ENCODE results near the gene GLCCI1. TPM values are rescaled to one million over a fixed set of nuclear protein-coding genes. Genes with fewer than 3 reads are reported as not detected.

Gene GLCCI1
- 21.2 TPM for polyA plus RNA-seq (2012; ENCODE audit: insufficient read depth, insufficient read length, low read depth)

DNA sequence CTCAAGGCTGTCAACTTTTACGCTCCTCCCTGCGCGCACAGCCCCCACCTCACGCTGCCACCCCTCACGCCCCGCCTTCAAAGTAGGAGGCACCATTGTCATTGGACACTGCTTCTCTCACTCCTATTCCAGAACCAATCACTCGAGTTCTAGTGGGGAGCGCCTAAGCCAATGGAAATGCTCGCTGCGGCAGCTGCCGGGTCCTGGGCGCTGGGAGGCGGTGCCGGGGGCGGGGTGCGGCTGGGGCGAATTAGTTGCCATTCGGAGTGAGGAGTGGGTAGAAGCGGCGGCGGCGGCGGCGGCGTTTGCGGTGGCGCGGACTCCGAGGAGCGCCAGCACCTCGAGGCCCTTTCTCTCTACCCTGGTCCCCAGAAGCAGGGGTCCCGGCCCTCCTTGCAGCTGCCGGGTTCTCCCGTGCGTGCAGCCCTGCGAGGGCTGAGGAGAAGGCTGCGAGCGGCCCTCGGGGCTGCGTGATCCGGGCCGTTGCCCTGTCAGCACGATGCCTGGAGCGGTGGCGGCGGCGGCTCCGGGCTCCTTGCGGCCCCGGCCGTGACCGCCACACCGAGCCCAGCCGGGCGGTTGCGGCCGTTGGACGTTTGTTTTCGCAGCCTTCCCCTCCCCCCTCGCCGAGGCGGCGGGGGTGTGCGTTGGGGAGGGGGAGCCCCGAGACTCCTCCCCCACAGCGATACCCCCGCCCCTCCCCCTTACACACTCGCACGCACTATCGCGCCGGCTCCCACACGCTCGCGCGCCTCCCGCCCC, at the start of gene GLCCI1:
Gene GLCCI1, plus strand, starts transcription at position 253 of the 762 bp plus-strand sequence. CDS start 555 bp downstream, outside the sequence.
- TF ChIP-seq, protein P1, sequence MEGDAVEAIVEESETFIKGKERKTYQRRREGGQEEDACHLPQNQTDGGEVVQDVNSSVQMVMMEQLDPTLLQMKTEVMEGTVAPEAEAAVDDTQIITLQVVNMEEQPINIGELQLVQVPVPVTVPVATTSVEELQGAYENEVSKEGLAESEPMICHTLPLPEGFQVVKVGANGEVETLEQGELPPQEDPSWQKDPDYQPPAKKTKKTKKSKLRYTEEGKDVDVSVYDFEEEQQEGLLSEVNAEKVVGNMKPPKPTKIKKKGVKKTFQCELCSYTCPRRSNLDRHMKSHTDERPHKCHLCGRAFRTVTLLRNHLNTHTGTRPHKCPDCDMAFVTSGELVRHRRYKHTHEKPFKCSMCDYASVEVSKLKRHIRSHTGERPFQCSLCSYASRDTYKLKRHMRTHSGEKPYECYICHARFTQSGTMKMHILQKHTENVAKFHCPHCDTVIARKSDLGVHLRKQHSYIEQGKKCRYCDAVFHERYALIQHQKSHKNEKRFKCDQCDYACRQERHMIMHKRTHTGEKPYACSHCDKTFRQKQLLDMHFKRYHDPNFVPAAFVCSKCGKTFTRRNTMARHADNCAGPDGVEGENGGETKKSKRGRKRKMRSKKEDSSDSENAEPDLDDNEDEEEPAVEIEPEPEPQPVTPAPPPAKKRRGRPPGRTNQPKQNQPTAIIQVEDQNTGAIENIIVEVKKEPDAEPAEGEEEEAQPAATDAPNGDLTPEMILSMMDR (IDR thresholded peaks at IDR 0.05; ENCODE audit: low read depth, low read length), result no peak
- no peaks in the 10 kb centered on the region for H3K36me3 ChIP-seq
- H3K9me3 ChIP-seq, result no peaks in the 10 kb centered on the region
- peak; percentile 99 for DNase-seq
- H3K4me3 ChIP-seq (ENCODE audit: low read depth, low read length), result peak within 1 kb of the TSS; percentile 90
- no peaks in the 10 kb centered on the region; the same call in 1 of the 2 replicates for H3K4me1 ChIP-seq
- no peaks in the 10 kb centered on the region for H3K27me3 ChIP-seq

- Histone ChIP-seq H3K27me3 (no peaks in the 10 kb centered on the region), H3K36me3 (no peaks in the 10 kb centered on the region), H3K9me3 (no peaks in the 10 kb centered on the region), H3K4me3 (ENCODE audit: low read depth, low read length) (no peak overlapping the region), H3K4me1 (no peaks in the 10 kb centered on the region)
- DNase-seq, result no peak
- TF ChIP-seq, protein P1 (IDR thresholded peaks at IDR 0.05; ENCODE audit: low read depth, low read length), result no peak
These were observed 49.1 kb upstream of the GLCCI1 start for GRCh38 chr7:7919449-7919945.

- Histone ChIP-seq H3K36me3 (no peaks in the 10 kb centered on the region), H3K9me3 (no peaks in the 10 kb centered on the region), H3K4me3 (ENCODE audit: low read depth, low read length) (no peak overlapping the region), H3K27me3 (no peaks in the 10 kb centered on the region), H3K4me1 (no peaks in the 10 kb centered on the region)
- no peak for DNase-seq
- TF ChIP-seq, protein P1 (IDR thresholded peaks at IDR 0.05; ENCODE audit: low read depth, low read length), result no peak
These were observed 48.5 kb upstream of the GLCCI1 start for GRCh38 chr7:7920056-7920455.

DNA sequence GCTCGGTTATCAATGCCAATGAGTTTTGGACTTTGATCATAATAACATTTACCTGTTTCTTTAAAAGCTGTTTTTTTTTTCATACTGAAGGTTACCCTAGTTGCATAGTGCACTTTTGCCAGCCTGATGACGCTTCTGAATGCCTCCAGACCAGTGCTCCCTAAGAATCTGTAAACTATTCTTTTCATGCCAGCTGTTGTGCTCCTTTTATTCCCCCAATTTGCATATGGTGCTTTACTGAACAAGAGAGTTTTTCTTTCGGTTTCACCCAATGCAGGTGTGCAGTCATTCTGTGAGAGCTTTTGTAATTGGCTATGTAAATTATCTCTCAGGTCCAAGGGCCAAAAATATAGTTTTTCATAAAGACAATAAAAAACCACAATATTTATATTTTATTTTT, 48.1 kb upstream of the GLCCI1 start:
- H3K4me1 ChIP-seq, result no peaks in the 10 kb centered on the region
- DNase-seq, result no peak
- no peaks in the 10 kb centered on the region for H3K36me3 ChIP-seq
- TF ChIP-seq, protein P1 (IDR thresholded peaks at IDR 0.05; ENCODE audit: low read depth, low read length), result no peak
- no peaks in the 10 kb centered on the region for H3K27me3 ChIP-seq
- no peak overlapping the region for H3K4me3 ChIP-seq (ENCODE audit: low read depth, low read length)
- no peaks in the 10 kb centered on the region for H3K9me3 ChIP-seq

GRCh38 chr7:7921830-7922229, 46.8 kb upstream of the GLCCI1 start:
- TF ChIP-seq, protein P1 (IDR thresholded peaks at IDR 0.05; ENCODE audit: low read depth, low read length), result no peak
- H3K4me3 ChIP-seq (ENCODE audit: low read depth, low read length), result no peak overlapping the region
- DNase-seq, result no peak
- H3K36me3 ChIP-seq, result no peaks in the 10 kb centered on the region
- H3K27me3 ChIP-seq, result no peaks in the 10 kb centered on the region
- H3K4me1 ChIP-seq, result no peaks in the 10 kb centered on the region
- no peaks in the 10 kb centered on the region for H3K9me3 ChIP-seq

All from BE2C (cell line).